Measurements from ENCODE around the gene HEATR5A. TPM values are rescaled to one million over a fixed set of nuclear protein-coding genes. Genes with fewer than 3 reads are reported as not detected.
"Not testable (repeated sequence)": the region's sequence is repeated elsewhere in the genome, so short reads cannot be mapped to it uniquely, and the experiment has no call there.

Gene HEATR5A
- total RNA-seq, 1 experiment from 2014 or later: 16.5 TPM

DNA sequence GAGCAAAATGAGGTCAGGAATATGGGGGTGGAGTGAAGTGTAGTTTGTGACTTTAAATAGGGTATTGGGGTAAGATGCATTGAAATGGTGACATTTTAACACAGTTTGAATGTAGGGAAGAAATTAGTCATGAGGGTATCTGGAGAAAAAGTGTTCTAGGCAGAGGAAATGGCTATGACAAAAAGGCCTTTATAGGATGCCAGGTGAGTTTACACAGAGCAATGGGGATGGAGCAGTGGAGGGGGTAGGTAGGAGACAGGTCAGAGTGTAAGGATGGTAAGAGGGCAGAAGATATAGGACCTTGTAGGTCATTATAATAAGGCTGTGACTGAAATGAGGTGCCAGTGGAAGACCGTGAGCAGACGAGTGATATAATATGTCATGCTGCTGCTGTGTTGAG, 30.4 kb downstream of the HEATR5A start:
- no peak for DNase-seq (ENCODE audit: low read depth)

GRCh38 chr14:31388687-31389413, 31.5 kb downstream of the HEATR5A start:
- DNase-seq (ENCODE audit: low read depth): no peak

DNA sequence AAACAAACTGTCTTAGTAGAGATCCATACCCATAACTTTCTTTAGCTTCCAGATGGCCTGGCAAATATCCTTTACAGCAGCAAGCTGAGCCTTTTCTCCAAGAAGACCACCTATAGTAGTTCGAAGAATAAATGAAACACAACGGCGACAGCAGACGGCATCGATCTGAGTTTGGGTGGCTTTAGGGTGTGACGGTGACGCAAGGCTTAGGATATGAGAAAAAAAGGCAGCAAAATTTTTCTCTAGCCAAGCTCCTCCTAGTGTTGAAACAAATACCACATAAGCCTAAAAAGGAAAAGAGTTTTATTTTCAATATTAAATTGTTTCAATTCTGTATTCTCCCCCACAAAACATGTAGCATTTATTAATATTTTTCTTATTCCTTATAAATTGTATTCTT, 33.3 kb downstream of the HEATR5A start:
- no peak for DNase-seq (ENCODE audit: low read depth)

DNA sequence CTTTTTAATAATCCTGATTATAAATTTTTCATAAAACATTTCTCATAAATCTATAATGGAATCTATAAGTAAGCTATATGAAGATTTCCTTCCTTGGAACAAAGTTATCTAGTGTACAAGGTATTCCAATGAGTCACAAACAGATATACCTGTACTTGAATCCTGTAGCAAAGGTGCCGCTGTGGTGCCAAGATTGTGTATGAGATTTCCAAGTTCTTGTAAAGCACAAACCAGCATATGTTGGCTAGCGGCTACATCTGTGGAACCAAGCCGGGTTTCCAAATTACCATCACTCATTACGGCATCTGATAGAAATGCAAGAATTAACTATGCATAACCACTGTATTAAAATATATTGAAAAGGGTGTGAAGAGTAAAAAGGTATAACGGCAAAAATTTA, 34.1 kb downstream of the HEATR5A start:
- no peak for DNase-seq (ENCODE audit: low read depth)

DNA sequence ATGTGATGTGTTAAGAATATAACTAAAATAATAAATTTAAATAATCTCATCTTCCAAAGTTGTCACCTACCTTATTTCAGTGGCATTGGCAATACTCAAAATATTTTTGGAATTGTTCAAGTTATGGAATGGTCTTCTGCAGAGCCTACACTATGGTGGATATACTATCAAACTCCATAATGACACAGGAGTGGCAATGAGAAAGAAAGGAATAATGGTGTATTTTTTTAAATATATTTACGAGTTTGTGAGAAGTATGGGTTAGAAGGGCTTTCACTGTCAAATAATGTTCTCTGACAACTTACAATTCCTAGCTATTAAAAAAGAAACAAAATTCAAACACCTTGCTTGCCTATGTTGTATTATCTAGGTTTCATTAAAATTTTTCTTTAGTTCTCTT, 38.1 kb downstream of the HEATR5A start:
- DNase-seq (ENCODE audit: low read depth): no peak

DNA sequence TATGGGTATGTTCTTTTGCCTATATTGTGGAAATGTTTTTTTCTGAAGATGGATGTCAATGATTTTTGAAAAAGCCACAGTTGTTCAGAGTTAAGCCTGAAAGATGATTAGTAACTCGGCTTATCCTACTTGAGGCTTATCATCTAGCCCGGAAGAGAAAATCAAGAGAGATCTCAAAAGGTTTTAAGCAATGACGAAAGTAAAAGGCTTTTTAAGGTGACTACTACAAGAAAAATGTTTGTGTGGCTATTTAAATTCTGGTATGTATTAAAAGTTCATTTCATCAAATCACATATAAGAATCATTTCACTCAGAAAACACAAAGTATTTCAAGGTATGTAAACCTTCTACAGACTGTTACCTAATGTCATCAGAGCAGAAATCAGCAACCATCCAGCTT, 40.2 kb downstream of the HEATR5A start:
- no peak for DNase-seq (ENCODE audit: low read depth)

DNA sequence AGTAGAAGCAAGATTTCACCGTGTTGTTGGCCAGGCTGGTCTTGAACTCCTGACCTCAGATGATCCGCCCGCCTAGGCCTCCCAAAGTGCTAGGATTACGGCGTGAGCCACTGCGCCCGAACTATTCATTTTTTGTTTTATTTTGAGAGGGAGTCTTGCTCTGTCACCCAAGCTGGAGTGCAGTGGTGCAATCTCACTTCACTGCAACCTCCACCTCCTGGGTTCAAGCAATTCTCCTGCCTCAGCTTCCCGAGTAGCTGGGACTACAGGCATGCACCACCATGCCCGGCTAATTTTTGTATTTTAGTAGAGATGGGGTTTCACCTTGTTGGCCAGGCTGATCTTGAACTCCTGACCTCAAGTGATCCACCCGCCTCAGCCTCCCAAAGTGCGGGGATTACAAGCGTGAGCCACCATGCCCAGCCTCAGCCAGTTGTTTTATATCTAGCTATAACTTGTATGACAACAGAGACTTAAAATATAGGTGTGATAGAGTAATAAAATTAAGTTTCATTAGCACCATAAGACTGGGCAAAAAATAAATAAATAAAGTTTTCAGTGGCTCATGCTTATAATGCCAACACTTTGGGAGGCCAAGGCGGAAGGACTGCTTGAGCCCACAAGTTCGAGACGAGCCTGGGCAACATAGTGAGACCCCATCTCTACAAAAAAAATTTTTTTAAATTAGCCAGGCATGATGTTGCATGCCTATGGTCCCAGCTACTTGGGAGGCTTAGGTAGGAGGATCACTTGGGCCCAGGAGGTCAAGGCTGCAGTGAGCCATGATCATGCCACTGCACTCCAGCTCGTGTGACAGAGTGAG, 41.0 kb downstream of the HEATR5A start:
- not testable (repeated sequence) for DNase-seq (ENCODE audit: low read depth)

GRCh38 chr14:31377433-31377832, 42.9 kb downstream of the HEATR5A start:
- no peak for DNase-seq (ENCODE audit: low read depth)

GRCh38 chr14:31371646-31372045, 48.7 kb downstream of the HEATR5A start:
- no peak for DNase-seq (ENCODE audit: low read depth)

- DNase-seq (ENCODE audit: low read depth): no peak
Measured at GRCh38 chr14:31363331-31364073, 56.8 kb downstream of the HEATR5A start.

DNA sequence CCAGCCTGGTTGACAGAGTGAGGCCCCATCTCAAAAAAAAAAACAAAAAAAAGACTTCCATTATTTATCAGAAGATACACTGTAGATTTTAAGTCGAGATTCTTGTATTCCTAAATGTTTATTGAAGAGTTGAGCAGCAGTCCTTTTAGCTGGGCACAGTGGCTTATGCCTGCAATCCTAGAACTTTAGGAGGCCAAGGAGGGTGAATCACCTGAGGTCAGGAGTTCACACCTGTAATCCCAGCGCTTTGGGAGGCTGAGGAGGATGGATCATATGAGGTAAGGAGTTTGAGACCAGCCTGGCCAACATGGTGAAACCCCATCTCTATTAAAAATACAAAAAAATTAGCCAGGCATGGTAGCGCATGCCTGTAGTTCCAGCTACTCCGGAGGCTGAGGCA, 57.6 kb downstream of the HEATR5A start:
- no peak for DNase-seq (ENCODE audit: low read depth)

DNA sequence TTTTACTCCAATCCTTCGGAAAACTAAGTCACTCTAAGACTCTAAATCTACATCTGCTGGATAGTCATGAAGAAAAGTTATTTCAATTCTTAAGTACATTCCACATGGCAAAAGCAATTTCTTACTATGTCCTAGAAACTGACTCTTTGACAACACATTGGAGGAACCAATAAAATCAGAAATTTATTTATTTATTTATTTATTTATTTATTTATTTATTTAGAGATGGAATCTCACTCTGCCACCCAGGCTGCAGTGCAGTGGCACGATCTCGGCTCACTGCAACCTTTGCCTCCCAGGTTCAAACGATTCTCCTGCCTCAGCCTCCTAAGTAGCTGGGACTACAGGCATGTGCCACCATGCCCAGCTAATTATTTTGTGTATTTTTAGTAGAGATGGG, 58.6 kb downstream of the HEATR5A start:
- DNase-seq (ENCODE audit: low read depth): not testable (repeated sequence)

DNA sequence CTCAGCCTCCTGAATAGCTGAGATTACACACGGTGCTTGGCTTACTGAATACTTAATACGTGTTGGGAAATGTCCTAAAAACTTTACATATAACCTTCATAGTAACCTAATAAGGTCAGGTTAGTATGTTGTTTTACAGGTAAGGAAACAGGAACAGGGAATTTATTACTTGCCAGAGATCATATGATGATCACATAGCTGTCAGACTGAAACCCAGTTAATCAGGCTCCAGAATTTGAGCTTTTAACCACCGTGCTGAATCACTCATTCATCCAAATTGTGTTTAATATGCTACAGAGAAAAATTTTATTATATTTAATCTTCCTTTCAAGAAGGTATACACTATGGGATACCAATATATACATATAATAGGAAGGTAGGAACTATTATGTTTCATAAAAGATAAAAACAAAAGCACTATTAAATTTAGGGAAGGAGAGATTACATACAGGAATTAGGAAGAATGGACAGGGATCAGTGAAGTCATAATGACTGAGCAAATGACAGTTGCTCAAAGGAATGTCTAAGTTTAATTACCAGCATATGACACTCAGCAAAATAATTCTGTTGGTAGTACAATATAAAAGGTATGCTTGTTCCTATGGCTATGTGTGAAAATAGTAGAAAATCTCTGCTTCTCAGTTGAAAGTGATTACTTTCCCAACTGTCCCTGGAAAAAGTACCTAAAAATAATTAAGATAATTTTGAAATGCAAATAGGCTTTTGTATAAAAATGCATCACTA, 59.3 kb downstream of the HEATR5A start:
- peak; percentile 59 for DNase-seq (ENCODE audit: low read depth)

- no peak for DNase-seq (ENCODE audit: low read depth)
Measured at GRCh38 chr14:31357279-31357678, 63.1 kb downstream of the HEATR5A start.

- DNase-seq (ENCODE audit: low read depth): no peak
Measured at GRCh38 chr14:31346097-31346496, 74.3 kb downstream of the HEATR5A start.

- DNase-seq (ENCODE audit: low read depth): no peak
Measured at GRCh38 chr14:31341280-31341679, 79.1 kb downstream of the HEATR5A start.

- DNase-seq (ENCODE audit: low read depth): no peak
Measured at GRCh38 chr14:31340297-31341063, 79.9 kb downstream of the HEATR5A start.

DNA sequence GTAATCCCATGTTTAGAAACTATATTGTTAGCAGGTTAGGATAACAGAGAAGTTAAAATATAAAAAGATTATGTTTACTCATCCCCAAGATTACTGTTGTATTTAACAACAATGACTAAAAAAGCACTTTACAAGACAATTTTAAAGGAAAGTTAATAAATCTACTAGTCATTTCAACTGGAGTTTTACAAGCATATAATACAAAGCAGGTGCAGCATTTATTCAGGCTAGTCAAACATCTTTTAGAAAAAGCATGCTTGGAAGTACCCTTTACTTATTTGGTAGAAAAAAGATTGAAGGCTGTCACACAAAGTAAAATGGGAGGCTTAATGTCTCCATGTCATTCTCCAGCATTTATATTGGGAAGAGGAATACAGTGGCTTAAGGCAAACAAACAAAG, 80.6 kb downstream of the HEATR5A start:
- DNase-seq (ENCODE audit: low read depth): no peak

GRCh38 chr14:31337331-31337730, 83.0 kb downstream of the HEATR5A start:
- DNase-seq (ENCODE audit: low read depth): no peak

- DNase-seq (ENCODE audit: low read depth): peak; percentile 43
Measured at GRCh38 chr14:31336646-31337045, 83.7 kb downstream of the HEATR5A start.

GRCh38 chr14:31331395-31331794, 89.0 kb downstream of the HEATR5A start:
- DNase-seq (ENCODE audit: low read depth): not testable (repeated sequence)
